ENCODE data around the gene LIAS. TPM values are rescaled to one million over a fixed set of nuclear protein-coding genes. Genes with fewer than 3 reads are reported as not detected.
A peak's percentile ranks its signal among the peaks of the same experiment; 100 is the strongest.

Gene LIAS
- total RNA-seq, 1 experiment from 2014 or later: 23.5 TPM

DNA sequence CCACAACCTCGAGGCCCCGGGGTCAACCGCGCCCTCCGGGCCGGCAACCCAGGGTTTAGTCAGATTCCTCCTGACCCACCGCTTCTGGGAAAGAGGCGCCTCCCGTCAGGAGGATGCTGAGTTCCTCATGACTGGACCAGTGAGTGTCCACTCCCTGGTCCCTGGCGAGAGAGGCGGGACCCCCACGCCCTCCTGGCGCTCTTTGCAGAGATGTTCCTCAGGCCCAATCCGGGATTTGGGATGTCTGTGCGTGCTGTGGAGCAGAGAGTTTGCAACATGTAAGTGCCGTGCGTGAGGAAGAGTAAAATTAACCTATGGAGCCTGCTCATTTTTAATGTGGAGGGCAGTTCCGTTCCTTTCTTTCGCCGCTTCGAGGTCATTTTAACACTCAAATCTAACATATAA lies 69.2 kb downstream of the LIAS start:
- Histone ChIP-seq H4K20me1 (ENCODE audit: insufficient read depth) (no peaks in the 10 kb centered on the region), H3K27ac (ENCODE audit: low read depth, low read length) (peak overlapping the region; percentile 91), H3K9me2 (ENCODE audit: insufficient read depth) (no peaks in the 10 kb centered on the region), H3K79me2 (ENCODE audit: insufficient read depth, low read length) (peaks cover 41% of the 10 kb centered on the region), H3K4me2 (ENCODE audit: low read length) (peak overlapping the region; percentile 73), H3K4me3 (replicated peaks in 1 of 2; ENCODE audit: low read depth in 1 of 2, low read length in 2 of 2) (peak overlapping the region; percentile 91 to 93), H3K9me3 (ENCODE audit: control insufficient read depth in 1 of 2, insufficient read depth in 1 of 2, low read depth in 1 of 2, low read length in 2 of 2) (peaks cover 4 to 8% of the 10 kb centered on the region in 2 experiments; a peak in 2 of 4 replicates), H2AFZ (ENCODE audit: low read depth, low read length, poor library complexity, severe bottlenecking) (no peak overlapping the region), H3K36me3 (ENCODE audit: control insufficient read depth in 1 of 2, insufficient read depth in 2 of 2, low read length in 2 of 2) (0 out of 4 replicates have a peak, but pooled peaks cover 0 to 4% of the 10 kb centered on the region in 2 experiments), H3K9ac (ENCODE audit: low read length) (peak overlapping the region; percentile 84), H3K27me3 (ENCODE audit: insufficient read depth, low read length) (no peaks in the 10 kb centered on the region), H3K4me1 (ENCODE audit: control insufficient read depth in 1 of 2, insufficient read depth in 2 of 2, low read length in 2 of 2) (peaks cover 7 to 27% of the 10 kb centered on the region in 2 experiments; a peak in 3 of 4 replicates)
- TF ChIP-seq TCF7L2 (IDR thresholded peaks at IDR 0.05; ENCODE audit: borderline replicate concordance, extremely low read depth, insufficient read depth, insufficient read length) (no peak), SP1 (IDR thresholded peaks at IDR 0.05; ENCODE audit: low read depth) (no peak), FOSL1 (IDR thresholded peaks at IDR 0.05; ENCODE audit: low read depth) (no peak), EGR1 (IDR thresholded peaks at IDR 0.05; ENCODE audit: low read depth) (no peak), EZH2phosphoT487 (IDR thresholded peaks at IDR 0.05; ENCODE audit: borderline replicate concordance) (no peak), ELF1 (IDR thresholded peaks at IDR 0.05; ENCODE audit: borderline replicate concordance, low read depth) (no peak), CEBPB (IDR thresholded peaks at IDR 0.05; ENCODE audit: low read depth) (no peak)
- TF ChIP-seq, protein P1, sequence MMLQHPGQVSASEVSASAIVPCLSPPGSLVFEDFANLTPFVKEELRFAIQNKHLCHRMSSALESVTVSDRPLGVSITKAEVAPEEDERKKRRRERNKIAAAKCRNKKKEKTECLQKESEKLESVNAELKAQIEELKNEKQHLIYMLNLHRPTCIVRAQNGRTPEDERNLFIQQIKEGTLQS (IDR thresholded peaks at IDR 0.05): no peak
- TF ChIP-seq, protein P2, sequence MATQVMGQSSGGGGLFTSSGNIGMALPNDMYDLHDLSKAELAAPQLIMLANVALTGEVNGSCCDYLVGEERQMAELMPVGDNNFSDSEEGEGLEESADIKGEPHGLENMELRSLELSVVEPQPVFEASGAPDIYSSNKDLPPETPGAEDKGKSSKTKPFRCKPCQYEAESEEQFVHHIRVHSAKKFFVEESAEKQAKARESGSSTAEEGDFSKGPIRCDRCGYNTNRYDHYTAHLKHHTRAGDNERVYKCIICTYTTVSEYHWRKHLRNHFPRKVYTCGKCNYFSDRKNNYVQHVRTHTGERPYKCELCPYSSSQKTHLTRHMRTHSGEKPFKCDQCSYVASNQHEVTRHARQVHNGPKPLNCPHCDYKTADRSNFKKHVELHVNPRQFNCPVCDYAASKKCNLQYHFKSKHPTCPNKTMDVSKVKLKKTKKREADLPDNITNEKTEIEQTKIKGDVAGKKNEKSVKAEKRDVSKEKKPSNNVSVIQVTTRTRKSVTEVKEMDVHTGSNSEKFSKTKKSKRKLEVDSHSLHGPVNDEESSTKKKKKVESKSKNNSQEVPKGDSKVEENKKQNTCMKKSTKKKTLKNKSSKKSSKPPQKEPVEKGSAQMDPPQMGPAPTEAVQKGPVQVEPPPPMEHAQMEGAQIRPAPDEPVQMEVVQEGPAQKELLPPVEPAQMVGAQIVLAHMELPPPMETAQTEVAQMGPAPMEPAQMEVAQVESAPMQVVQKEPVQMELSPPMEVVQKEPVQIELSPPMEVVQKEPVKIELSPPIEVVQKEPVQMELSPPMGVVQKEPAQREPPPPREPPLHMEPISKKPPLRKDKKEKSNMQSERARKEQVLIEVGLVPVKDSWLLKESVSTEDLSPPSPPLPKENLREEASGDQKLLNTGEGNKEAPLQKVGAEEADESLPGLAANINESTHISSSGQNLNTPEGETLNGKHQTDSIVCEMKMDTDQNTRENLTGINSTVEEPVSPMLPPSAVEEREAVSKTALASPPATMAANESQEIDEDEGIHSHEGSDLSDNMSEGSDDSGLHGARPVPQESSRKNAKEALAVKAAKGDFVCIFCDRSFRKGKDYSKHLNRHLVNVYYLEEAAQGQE (IDR thresholded peaks at IDR 0.05; ENCODE audit: low read depth): no peak
- ATAC-seq: peak; percentile 29
- TSS peak; percentile 79 for BruUV-seq (replicated peaks)
- intact Hi-C loops (cut with micrococcal nuclease): no loop called here
- ChIA-PET POLR2A (interaction anchor here (1.0 to 1.3 kb wide), 6 partner anchors 8 to 170 kb away, joined by 3 to 7 read pairs (median 4); partner anchors contain the start of gene UBE2K), CTCF (no interaction called here), RAD21 (ENCODE audit: low non-redundant PET in 1 of 2, low total read pairs in 2 of 2, uncharacterized antibody in 2 of 2, unreplicated experiment in 2 of 2) (interaction anchor here in 1 of 2 experiments (1.0 kb wide), 1 partner anchor 110 kb away, joined by 3 read pairs; the partner anchor contains the start of gene SMIM14)
- DNase-seq (ENCODE audit: low read depth, low spot score): no peak

Small RNAs within 50 kb of the gene (microRNA-seq; reads per million reads assigned to microRNA genes)
- not detected for gene MIR5591 (ENCODE audit: borderline number of aligned reads)

Other genes with a start within 250 kb of the LIAS start
- gene RFC1, start 92.7 kb upstream of the LIAS start, total RNA-seq (2021; ENCODE audit: unreplicated experiment): 52.3 TPM
- not detected for gene KLB, start 52.1 kb upstream of the LIAS start, total RNA-seq (2021; ENCODE audit: unreplicated experiment)
- 1,657 TPM for gene RPL9, start 134 bp upstream of the LIAS start, total RNA-seq (2021; ENCODE audit: unreplicated experiment)
- 67.9 TPM for gene UGDH, start 68.4 kb downstream of the LIAS start, total RNA-seq (2021; ENCODE audit: unreplicated experiment)
- gene SMIM14, start 179.8 kb downstream of the LIAS start, total RNA-seq (2021; ENCODE audit: unreplicated experiment): 21.6 TPM
- gene UBE2K, start 239.1 kb downstream of the LIAS start, total RNA-seq (2021; ENCODE audit: unreplicated experiment): 126 TPM